Activated T-cell treated with anti-CD3 and anti-CD28 coated beads, Interleukin-2, amount 50 U/mL, for 24 hours (primary cell): ENCODE data around the gene ALPP.
"Not testable (repeated sequence)": the region's sequence is repeated elsewhere in the genome, so short reads cannot be mapped to it uniquely, and the experiment has no call there.

ENCODE experiments used
- DNase-seq: peaks from one replicate; pipeline ENCODE4 v3.0.0-alpha.2; 2020
- H3K27ac Mint-ChIP-seq: 2 replicates; pipeline ENCODE4 v1.8.0; 2020; ENCODE audit warnings: mild to moderate bottlenecking, mixed read lengths
- H3K27me3 Mint-ChIP-seq: 2 replicates; pipeline ENCODE4 v1.8.0; 2020; ENCODE audit warnings: mixed read lengths
- H3K36me3 Mint-ChIP-seq: 2 replicates; pipeline ENCODE4 v1.8.0; 2020; ENCODE audit warnings: low read depth, mixed read lengths
- H3K4me1 Mint-ChIP-seq: 2 replicates; pipeline ENCODE4 v1.8.0; 2020; ENCODE audit warnings: low read depth, mixed read lengths
- H3K4me3 Mint-ChIP-seq: 2 replicates; pipeline ENCODE4 v1.8.0; 2020; ENCODE audit warnings: mild to moderate bottlenecking, moderate library complexity, mixed read lengths
- H3K9me3 Mint-ChIP-seq: 2 replicates; pipeline ENCODE4 v1.8.0; 2020; ENCODE audit warnings: mixed read lengths

Gene ALPP

DNA sequence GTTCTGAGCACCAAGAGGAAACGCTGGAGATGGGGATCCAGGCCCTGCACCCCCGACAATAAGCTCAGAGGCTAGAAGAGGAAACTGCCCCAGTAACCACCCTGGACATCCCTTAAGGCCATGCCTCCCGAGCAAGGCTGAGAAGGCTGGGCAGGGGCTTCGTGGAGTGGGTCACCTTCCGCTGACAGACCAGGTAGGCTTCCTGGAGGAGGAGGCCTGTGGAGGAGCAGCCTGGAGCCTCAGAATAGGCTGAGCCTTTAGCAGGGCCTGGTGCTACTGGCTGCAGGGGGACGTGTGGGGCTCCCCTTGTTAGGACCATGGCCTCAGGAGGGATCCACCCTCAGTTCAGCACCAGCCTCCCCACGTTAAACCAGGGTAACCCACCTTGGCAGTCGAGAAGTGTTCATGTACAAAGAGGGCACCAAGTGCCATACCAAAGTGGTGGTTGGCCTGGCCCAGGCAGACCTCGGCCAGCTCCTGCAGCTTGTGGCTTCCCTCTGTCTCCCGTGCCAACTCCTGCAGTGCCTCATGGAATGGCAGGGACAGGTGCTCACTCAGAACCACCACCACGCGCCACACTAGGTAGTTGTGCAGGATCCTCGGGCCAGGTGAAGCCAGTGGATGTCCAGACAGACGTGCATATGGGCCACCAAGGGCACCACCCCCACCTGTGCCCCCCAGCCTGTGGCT is 28.5 kb upstream of the ALPP start:
- no peaks in the 10 kb centered on the region for H3K9me3 Mint-ChIP-seq
- peaks cover 53% of the 10 kb centered on the region for H3K27me3 Mint-ChIP-seq
- no peak overlapping the region for H3K4me3 Mint-ChIP-seq
- no peaks in the 10 kb centered on the region for H3K36me3 Mint-ChIP-seq
- peak; percentile 22 for DNase-seq
- no peak overlapping the region for H3K27ac Mint-ChIP-seq
- H3K4me1 Mint-ChIP-seq: peaks cover 8% of the 10 kb centered on the region

DNA sequence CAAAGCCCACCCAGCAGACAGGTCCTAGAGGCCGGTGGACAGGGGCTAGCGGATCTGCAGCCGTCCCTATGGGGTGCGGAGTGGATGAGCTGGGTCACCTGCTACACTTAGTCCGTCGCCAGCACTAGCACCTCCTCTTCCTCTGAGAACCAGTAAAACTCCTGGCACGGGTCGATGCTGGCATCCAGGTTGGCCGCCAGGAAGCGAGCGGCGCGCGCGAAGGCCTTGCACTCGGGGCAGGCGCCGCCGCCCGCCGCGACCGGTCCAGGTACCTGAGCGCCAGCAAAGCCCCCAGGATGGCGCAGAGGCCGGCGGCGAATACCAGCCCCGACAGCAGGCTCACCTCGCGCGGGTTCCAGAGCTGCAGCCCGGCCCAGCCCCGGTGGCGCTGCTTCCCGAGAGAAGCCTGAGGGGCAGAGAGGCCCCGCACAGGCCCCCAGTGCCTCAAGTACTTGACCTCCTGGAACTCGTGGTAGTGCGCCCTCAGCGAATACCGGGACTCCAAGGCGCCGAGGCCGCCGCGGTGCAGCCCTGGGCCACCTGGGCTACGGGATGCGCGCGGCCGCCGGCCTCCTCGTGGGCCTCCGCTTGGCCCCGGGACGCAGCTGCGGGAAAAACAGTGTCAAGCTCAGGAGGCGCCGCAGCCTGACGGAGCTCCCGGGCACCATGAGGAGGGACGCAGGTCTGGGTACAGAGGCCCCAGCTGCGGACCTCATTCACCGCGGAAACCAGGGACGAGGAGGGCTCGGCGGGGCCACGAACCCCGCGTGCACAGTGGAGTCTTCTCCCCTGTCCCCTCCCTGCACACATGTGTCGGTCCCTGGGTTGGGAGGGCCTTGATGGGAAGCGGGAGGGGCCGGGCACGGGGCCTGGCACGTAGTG is 27.5 kb upstream of the ALPP start:
- H3K4me1 Mint-ChIP-seq: peaks cover 8% of the 10 kb centered on the region
- no peak overlapping the region for H3K4me3 Mint-ChIP-seq
- H3K9me3 Mint-ChIP-seq: no peaks in the 10 kb centered on the region
- DNase-seq: peak; percentile 38
- H3K27me3 Mint-ChIP-seq: peaks cover 57% of the 10 kb centered on the region
- no peaks in the 10 kb centered on the region for H3K36me3 Mint-ChIP-seq
- no peak overlapping the region for H3K27ac Mint-ChIP-seq

DNA sequence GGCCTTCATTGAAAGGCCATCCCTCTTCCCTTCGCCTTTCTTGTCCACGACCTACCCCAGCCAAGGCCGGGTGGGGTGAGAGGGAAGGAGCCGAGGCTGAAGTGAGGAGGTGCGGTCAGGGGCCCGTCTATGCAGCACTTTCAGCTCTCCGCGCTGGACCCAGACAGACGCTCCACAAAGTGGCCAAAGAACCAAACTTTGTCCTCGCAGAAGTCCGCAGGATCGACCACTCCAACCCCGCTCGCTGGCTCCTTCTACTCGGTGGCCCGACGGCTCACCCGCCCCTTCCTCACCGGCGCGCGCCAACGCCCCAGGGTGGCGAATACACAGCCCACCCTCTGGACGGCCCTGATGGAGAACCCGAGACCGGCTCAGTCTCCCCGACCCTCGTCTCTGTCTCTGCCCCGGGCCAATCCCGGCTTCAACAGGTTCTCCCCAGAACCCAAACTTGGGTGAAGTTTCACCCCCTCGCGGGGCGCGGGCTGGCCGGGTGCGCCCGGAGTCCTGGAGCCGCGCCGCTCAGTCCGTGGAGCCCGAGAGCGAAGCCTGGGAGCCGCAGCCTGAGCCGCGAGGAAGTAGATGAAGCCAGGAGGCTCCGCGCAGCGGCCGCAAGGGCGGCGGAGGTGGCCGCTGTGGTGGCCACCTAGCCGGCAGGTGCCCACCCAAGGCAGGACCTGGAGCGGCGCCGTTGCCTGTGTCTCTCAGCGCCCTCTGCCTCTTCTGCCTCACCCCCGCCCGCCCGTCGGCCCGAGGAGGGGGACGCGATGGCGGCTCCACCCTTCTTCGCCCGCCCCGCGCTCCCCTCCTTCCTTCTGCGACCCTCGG is 26.7 kb upstream of the ALPP start:
- Mint-ChIP-seq H3K27ac (no peak overlapping the region), H3K9me3 (no peaks in the 10 kb centered on the region), H3K4me1 (peaks cover 8% of the 10 kb centered on the region), H3K36me3 (no peaks in the 10 kb centered on the region), H3K27me3 (peaks cover 59% of the 10 kb centered on the region), H3K4me3 (peak overlapping the region; percentile 27)
- DNase-seq: peak; percentile 34

DNA sequence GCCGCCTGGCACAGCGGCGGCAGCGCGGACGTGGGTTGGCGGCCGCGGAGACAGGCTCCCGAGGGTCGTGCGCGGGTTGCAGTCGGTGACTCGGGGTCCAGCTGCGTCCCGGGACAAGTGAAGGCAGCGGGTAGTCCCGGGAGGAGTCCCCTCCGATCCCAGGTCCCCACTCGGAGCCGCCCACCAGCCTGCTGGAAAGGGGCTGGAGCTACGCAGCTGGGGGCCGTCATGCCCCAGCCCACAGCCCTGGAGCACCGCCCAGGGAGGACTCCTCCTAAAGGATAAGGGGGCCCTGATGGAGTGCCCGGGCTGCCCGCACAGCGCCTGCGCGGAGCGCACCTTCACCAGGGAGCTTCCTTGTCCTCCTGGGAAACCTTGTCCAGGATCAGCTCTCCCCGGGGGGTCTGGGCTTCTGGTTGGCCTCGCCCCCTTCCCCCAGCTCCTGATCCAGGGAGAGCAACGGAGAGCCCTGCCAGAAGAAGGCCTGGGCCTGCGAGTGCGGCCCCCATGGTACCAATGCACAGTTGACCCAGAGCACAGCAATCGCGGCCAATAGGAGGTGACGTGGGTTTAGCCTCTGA is 25.9 kb upstream of the ALPP start:
- H3K27me3 Mint-ChIP-seq: peaks cover 54% of the 10 kb centered on the region

DNA sequence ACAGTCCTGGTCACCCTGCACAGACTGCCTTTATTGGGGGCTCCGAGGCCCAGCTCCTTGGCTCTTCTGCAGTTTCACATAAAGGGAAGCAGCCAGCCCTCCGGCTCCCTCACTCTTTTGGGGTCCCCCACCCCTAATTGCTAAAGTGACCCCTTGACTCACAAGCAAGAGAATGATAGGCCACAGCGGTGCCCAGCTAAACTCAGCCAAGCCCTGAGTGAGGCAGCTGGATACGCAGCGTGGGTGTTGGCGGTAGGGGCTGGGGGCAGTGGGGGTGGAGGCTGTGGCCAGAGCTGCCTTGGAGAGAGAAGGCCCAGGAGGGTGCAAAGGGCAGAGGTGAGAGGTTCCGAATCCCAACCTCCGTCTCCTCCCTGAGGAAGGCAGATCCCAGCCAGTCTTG is 25.5 kb upstream of the ALPP start:
- Mint-ChIP-seq H3K4me1 (peaks cover 8% of the 10 kb centered on the region), H3K9me3 (no peaks in the 10 kb centered on the region), H3K4me3 (no peak overlapping the region), H3K36me3 (no peaks in the 10 kb centered on the region), H3K27ac (no peak overlapping the region), H3K27me3 (peaks cover 54% of the 10 kb centered on the region)
- peak; percentile 21 for DNase-seq

More for the DNA sequence above, 25.9 kb upstream of the ALPP start:
- Mint-ChIP-seq H3K4me1 (peaks cover 8% of the 10 kb centered on the region), H3K36me3 (no peaks in the 10 kb centered on the region), H3K4me3 (no peak overlapping the region), H3K27ac (no peak overlapping the region), H3K9me3 (no peaks in the 10 kb centered on the region)
- DNase-seq: peak; percentile 21

DNA sequence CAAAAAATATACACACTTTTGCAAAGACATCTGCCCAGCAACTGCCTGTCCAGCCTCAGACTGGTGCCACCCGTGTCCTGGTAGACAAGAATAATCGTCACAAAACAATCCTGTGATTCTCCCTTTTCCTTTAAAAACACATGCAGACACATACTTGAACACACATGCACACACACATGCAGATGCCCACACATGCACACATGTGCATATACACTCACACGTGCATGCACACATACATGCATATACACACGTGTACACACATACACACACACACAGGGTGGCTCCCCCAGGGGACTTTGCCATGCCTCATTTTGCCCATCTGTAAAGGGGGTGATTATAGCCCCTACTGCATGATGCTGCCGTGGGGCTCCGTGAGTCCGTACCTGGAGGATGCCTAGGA is 24.9 kb upstream of the ALPP start:
- H3K27ac Mint-ChIP-seq: no peak overlapping the region
- H3K4me1 Mint-ChIP-seq: peaks cover 8% of the 10 kb centered on the region
- no peaks in the 10 kb centered on the region for H3K9me3 Mint-ChIP-seq
- no peak for DNase-seq
- peaks cover 51% of the 10 kb centered on the region for H3K27me3 Mint-ChIP-seq
- H3K36me3 Mint-ChIP-seq: no peaks in the 10 kb centered on the region
- no peak overlapping the region for H3K4me3 Mint-ChIP-seq

DNA sequence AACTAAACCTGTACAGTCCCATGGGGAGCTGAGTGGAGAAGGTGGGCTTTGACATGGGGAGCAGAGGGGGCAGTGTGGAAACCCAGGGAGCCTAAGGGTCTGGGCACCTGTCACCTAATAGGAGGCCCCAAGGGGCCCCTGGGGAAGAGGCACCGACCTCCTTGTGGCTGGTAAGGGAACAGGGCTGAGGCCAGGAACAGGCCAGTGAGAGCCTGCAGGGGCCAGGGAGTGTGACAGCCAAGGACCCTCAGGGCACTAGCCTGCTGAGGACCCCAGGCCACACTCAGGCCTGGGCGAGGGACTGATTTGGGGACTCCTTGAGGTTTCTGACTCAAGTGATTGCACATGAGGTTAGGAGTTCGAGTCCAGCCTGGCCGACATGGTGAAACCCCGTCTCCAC is 24.5 kb upstream of the ALPP start:
- DNase-seq: peak; percentile 20
- Mint-ChIP-seq H3K27ac (no peak overlapping the region), H3K4me1 (peaks cover 8% of the 10 kb centered on the region), H3K36me3 (no peaks in the 10 kb centered on the region), H3K4me3 (no peak overlapping the region), H3K27me3 (peaks cover 51% of the 10 kb centered on the region), H3K9me3 (no peaks in the 10 kb centered on the region)

DNA sequence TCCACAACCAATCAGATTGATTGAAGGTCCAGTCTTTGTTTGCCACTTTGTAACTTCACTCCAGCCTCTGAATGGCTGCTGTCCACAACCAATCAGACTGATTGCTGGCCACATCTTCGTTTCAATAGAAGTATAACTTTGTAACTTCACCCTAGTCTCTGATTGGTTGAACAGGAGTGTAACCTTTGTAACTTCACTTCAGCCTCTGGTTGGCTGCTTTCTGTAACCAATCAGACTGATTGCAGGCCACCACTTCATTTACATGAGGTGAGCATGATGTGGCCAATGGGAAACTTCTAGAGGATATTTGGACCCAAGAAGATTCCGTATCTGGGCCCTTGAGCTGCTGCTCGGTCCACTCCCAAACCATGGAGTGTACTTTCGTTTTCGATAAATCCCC is 16.9 kb upstream of the ALPP start:
- Mint-ChIP-seq H3K9me3 (no peaks in the 10 kb centered on the region), H3K4me3 (no peak overlapping the region), H3K27me3 (peaks cover 3% of the 10 kb centered on the region), H3K4me1 (peaks cover 22% of the 10 kb centered on the region), H3K36me3 (no peaks in the 10 kb centered on the region), H3K27ac (no peak overlapping the region)
- peak; percentile 1 for DNase-seq

DNA sequence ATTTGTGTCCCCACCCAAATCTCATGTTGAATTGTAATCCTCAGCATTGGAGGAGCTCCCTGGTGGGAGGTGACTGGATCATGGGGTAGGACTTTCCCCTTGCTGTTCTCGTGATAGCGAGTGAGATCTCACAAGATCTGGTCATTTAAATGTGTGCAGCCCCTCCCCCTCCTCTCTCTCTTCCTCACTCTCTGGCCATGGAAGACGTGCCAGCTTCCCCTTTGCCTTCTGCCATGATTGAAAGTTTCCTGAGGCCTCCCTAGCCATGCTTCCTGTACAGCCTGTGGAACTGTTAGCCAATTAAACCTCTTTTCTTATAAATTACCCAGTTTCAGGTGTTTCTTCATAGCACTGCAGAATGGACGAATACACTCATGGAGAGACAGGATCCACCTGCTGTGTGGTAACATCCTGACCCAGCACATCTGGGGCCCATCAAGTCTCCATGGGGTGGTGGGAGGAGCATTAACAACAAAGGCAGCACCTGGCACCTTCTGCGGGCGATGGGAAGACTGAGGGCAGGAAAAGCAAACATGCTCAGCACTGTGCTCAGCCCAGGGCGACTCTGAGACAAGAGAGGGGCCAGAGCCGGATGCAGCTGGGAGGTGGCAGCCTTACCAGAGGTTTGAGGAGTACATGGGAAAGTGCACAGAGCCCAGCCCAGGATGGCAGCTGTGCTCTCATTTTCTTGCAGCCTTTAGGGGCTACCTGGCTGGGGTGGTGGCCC is 16.2 kb upstream of the ALPP start:
- peaks cover 22% of the 10 kb centered on the region for H3K4me1 Mint-ChIP-seq
- H3K27me3 Mint-ChIP-seq: no peaks in the 10 kb centered on the region
- DNase-seq: peak; percentile 27
- H3K27ac Mint-ChIP-seq: no peak overlapping the region
- no peaks in the 10 kb centered on the region for H3K9me3 Mint-ChIP-seq
- H3K36me3 Mint-ChIP-seq: no peaks in the 10 kb centered on the region
- H3K4me3 Mint-ChIP-seq: no peak overlapping the region

DNA sequence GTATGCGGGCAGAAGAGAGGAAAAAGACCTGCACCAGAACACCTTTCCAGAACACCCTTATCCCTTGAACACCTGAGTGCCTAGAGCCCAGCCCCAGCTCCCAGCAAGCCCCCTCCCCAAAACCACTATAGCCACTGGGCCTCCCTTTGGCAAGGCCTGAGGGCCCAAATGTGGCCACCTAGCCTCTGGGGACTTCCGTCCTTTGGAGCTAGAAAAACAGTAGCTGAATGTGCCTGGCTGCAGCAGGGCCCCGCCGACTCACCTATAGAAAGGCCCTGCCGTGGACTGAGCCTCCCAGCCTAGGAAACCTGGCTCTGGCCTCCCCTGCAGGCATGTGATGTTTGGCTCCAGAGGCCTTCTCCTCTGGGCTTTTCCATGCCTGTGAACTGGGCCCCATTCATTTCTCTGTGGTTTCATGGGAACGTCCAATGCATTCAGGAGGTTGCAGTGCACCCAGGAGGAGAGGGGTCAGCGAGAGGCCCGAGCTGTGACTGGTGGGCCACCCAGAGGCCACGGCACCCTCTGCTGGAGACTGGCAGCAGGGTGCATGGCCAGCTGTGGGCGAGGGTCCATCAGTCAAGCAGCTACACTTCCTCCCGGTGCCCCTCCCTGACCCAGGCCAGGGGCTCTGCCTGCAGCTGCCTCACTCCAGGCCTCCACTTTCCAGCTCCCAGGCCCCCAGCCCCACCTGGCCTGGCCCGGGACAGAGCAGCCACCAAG is 15.3 kb upstream of the ALPP start:
- not testable (repeated sequence) for H3K9me3 Mint-ChIP-seq, H3K36me3 Mint-ChIP-seq, H3K27me3 Mint-ChIP-seq
- Mint-ChIP-seq H3K27ac (peak overlapping the region; percentile 82), H3K4me3 (peak overlapping the region; percentile 74), H3K4me1 (peaks cover 22% of the 10 kb centered on the region)
- peak; percentile 28 for DNase-seq

DNA sequence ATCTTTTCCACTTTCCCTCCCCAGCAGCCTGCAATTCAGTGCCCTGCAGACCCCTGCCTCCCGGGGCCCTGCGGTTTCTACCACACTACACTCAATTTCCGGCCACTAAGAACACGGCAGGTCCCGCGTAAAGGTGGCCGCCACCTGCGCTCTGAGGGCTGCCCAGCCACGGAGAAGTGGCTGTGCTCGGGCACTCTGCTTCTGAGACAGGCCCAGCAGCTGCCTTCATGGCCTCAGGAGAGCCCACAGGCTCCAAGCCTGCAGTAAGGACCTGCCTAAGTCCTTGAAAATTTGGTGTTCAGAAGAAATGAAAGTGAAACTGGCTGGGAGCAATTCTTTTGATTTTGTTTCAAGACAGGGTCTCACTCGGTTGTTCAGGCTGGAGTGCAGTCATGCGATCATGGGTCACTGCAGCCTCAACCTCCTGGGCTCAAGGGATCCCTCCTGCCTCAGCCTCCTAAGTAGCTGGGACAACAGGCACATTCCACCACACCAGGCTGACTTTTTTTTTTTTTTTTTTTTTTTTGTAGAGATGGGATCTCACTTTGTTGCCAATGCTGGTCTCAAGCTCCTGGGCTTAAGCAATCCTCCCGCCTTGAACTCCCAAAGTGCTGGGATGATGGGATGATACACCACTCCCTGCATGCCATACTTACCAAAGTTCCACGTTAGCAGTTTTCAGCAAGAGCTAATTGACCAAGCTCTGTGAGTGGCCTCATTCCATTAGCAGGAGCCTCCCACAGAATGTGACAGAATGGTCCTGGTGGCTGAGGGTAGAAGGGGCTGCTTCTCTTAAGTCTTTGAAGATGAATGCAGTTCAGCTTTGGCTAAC is 14.6 kb upstream of the ALPP start:
- no peaks in the 10 kb centered on the region for H3K9me3 Mint-ChIP-seq
- peak; percentile 47 for DNase-seq

DNA sequence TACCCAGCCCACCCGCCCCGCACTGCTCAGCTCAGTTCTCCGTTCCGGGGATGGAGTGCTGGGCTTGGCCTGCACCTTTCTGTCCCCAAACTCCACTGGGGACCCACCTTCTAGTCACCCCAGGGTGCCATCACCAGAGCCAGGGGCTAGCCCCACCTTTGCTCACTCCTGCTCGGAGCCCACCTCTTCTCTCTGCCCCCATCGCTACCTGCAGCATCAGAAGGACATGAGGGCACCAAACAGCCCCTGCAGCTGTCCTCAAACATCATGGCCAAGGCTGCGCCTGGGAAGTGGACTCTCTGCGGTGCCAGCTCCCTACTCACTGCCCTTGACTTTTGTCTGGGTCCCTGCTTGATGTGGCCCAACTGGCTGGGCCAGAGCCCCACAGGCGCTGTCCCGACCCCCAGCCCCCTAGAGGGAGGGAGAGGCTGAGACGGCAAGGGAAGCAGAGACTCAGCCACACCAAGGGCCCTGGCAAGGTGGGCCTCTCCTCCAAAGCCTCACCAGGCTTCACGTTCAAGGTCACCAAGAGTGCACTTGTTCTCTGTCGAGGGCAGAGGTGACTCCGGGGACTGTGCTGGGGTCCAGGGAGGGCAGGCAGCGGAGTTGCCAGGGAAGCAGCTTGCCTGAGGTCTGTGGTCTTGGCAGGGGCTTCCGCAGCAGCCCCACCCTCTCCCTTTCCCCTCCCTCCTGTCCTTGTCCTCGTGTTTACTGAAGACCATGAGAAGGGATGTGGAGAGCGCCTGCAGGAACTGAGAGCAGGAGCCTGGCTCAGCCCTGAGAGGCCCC is 13.6 kb upstream of the ALPP start:
- not testable (repeated sequence) for H3K4me3 Mint-ChIP-seq, H3K9me3 Mint-ChIP-seq, H3K27ac Mint-ChIP-seq, H3K36me3 Mint-ChIP-seq, H3K27me3 Mint-ChIP-seq, DNase-seq
- H3K4me1 Mint-ChIP-seq: peaks cover 22% of the 10 kb centered on the region

More for the DNA sequence above, 14.6 kb upstream of the ALPP start:
- Mint-ChIP-seq H3K27ac (peak overlapping the region; percentile 82), H3K36me3 (no peaks in the 10 kb centered on the region), H3K4me3 (peak overlapping the region; percentile 74), H3K4me1 (peaks cover 22% of the 10 kb centered on the region), H3K27me3 (no peaks in the 10 kb centered on the region)
